T-cell (primary cell): ENCODE data around the gene ARL4D. TPM values are rescaled to one million over a fixed set of nuclear protein-coding genes. Genes with fewer than 3 reads are reported as not detected.
"Not testable (repeated sequence)": the region's sequence is repeated elsewhere in the genome, so short reads cannot be mapped to it uniquely, and the experiment has no call there.

ENCODE experiments used
- ATAC-seq, 4 experiments: fragments of 200-7000 bp in 3 of 4; fragments of 150-1000 bp in 1 of 4; cut with Tn5 transposase; replicated peaks in 1 of 4; 1 replicate in 3 of 4; 2 replicates in 1 of 4; pipeline ENCODE4 v1.10.0; 2021; ENCODE audit warnings: moderate library complexity in 3 of 4, mild to moderate bottlenecking in 2 of 4, moderate number of reproducible peaks in 1 of 4
- CTCF ChIA-PET, 2 donors: fragments of 300-600 bp; sonication (Branson Sonifier 250); formaldehyde crosslinking; loops; one replicate each; lab custom pipeline; 2022; ENCODE audit warnings: antibody characterized with exemption in 2 of 2; lab: Charles Lee
- POLR2A ChIA-PET, 2 donors: fragments of 300-600 bp; sonication (Branson Sonifier 250); formaldehyde crosslinking; loops; one replicate each; lab custom pipeline; 2022; ENCODE audit warnings: antibody characterized with exemption in 2 of 2; lab: Charles Lee
- DNase-seq, 35 experiments: peaks; one replicate each; pipeline versions ENCODE4 v3.0.0 to v3.0.0-alpha.2; 2013 to 2023
- H3K27ac ChIP-seq: one replicate; pipeline ENCODE4 v1.5.1; 2013; ENCODE audit warnings: low read length
- H3K27me3 ChIP-seq, 2 experiments: replicated peaks in 1 of 2; 1 replicate in 1 of 2; 2 replicates in 1 of 2; pipeline versions ENCODE4 v1.6.1 to v1.7.0; 2013; ENCODE audit warnings: low read length in 1 of 2, mixed read lengths in 1 of 2; ENCODE audit not compliant: control insufficient read depth in 2 of 2, insufficient read depth in 2 of 2; ENCODE audit errors: extremely low read depth in 1 of 2
- H3K36me3 ChIP-seq, 2 donors: 1 replicate in 1 of 2; 2 replicates in 1 of 2; pipeline versions ENCODE4 v1.6.1 to v1.7.0; 2013; ENCODE audit warnings: low read length in 1 of 2; ENCODE audit not compliant: control insufficient read depth in 2 of 2, insufficient read depth in 1 of 2; ENCODE audit errors: extremely low read depth in 1 of 2
- H3K4me1 ChIP-seq, 2 experiments: 1 replicate in 1 of 2; 2 replicates in 1 of 2; pipeline versions ENCODE4 v1.6.1 to v1.7.0; 2013; ENCODE audit warnings: low read length in 2 of 2, mixed read lengths in 1 of 2; ENCODE audit not compliant: insufficient read depth in 2 of 2, control insufficient read depth in 1 of 2; ENCODE audit errors: extremely low read depth in 1 of 2
- H3K4me3 ChIP-seq, 2 donors: 1 replicate in 1 of 2; 2 replicates in 1 of 2; pipeline versions ENCODE4 v1.5.1 to v1.7.0; 2013; ENCODE audit warnings: mild to moderate bottlenecking in 2 of 2, low read length in 1 of 2, moderate library complexity in 1 of 2; ENCODE audit not compliant: control insufficient read depth in 1 of 2; ENCODE audit errors: extremely low read depth in 1 of 2
- H3K9me3 ChIP-seq: 2 replicates; pipeline ENCODE4 v1.7.0; 2013
- H3K27ac Mint-ChIP-seq, 2 donors: one replicate each; pipeline ENCODE4 v1.8.0; 2020 to 2021; ENCODE audit warnings: mild to moderate bottlenecking in 2 of 2, mixed read lengths in 2 of 2
- H3K27me3 Mint-ChIP-seq, 2 donors: one replicate each; pipeline ENCODE4 v1.8.0; 2021 to 2022; ENCODE audit warnings: mixed read lengths in 2 of 2
- H3K36me3 Mint-ChIP-seq: one replicate; pipeline ENCODE4 v1.8.0; 2021; ENCODE audit warnings: mixed read lengths
- H3K4me1 Mint-ChIP-seq, 3 donors: one replicate each; pipeline ENCODE4 v1.8.0; 2020 to 2022; ENCODE audit warnings: mixed read lengths in 3 of 3, mild to moderate bottlenecking in 1 of 3
- H3K4me3 Mint-ChIP-seq, 3 donors: one replicate each; pipeline ENCODE4 v1.8.0; 2020 to 2022; ENCODE audit warnings: mild to moderate bottlenecking in 3 of 3, mixed read lengths in 3 of 3, moderate library complexity in 3 of 3
- H3K9me3 Mint-ChIP-seq, 3 donors: one replicate each; pipeline ENCODE4 v1.8.0; 2020 to 2022; ENCODE audit warnings: mixed read lengths in 3 of 3
- WGBS: methylation state at CpG from one replicate; pipeline ENCODE4 v1.1.5; 2013; ENCODE audit warnings: missing lambda C conversion rate; ENCODE audit not compliant: insufficient coverage; 5-methylcytosine and 5-hydroxymethylcytosine counted together
- total RNA-seq, 35 experiments: library from RNA in 6 of 35; stranded (reverse) in 6 of 35; fragments of 120-200 nt in 1 of 35; gene quantifications; one replicate each; pipeline versions ENCODE4 v1.2.1 to v1.2.4 and lab custom pipeline; 2013 to 2026

ARL4D gene
- total RNA-seq, 5 donors from 2014 or later (not counting 1 experiment from before 2014, with no cell fraction given): 1.3 to 2.9 (median 2.4) TPM

DNA sequence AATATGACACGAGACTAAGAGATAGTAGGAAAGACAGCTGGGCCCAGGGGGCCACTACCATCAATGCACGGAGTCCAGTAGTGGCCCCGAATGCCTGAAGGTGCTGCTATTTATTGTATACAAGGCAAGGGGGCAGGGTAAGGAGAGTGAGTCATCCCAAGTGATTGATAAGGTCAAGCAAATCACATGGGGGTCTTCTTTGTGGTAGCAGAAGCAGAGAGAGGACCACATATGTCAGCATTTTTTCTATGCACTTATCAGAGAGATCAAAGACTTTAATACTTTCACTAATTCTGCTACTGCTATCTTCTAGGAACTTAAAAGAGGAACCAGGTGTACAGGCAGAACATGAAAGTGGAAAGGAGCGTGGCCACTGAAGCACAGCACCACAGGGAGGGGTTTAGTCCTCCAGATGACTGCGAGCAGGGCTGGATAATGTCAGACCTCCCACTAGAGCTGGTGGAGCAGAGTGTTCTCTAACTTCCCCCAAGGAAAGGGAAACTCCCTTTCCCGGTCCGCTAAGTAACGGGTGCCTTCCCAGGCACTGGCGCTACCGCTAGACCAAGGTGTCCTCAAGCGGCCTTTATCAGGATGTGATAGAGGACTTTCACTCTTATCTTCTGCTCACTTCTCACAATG, 26.4 kb upstream of the ARL4D start:
- H3K27ac Mint-ChIP-seq: peak overlapping the region; percentile 6 to 30
- CTCF ChIA-PET: no interaction called here
- H3K27ac ChIP-seq: no peak overlapping the region

GRCh38 chr17:43373356-43373755, 25.4 kb upstream of the ARL4D start:
- Mint-ChIP-seq H3K27ac (no peak overlapping the region), H3K27me3 (no peaks in the 10 kb centered on the region), H3K4me1 (peaks cover 16 to 31% (median 24%) of the 10 kb centered on the region in 3 donors), H3K36me3 (peaks cover 5% of the 10 kb centered on the region), H3K9me3 (no peaks in the 10 kb centered on the region), H3K4me3 (no peak overlapping the region)
- peaks cover 3 to 20% of the 10 kb centered on the region in 2 experiments for H3K4me1 ChIP-seq
- no peaks in the 10 kb centered on the region for H3K9me3 ChIP-seq
- DNase-seq (no peak), ATAC-seq (no peak)
- H3K36me3 ChIP-seq: no peaks in the 10 kb centered on the region
- no peak overlapping the region for H3K4me3 ChIP-seq
- no peaks in the 10 kb centered on the region for H3K27me3 ChIP-seq
- POLR2A ChIA-PET: no interaction called here
- H3K27ac ChIP-seq: no peak overlapping the region
- WGBS: 80% methylated on average over 2 of the region's 4 CpGs
- CTCF ChIA-PET: interaction anchor here in 1 of 2 donors (0.7 kb wide), 1 partner anchor 9 kb away, joined by 3 read pairs; no protein-coding TSS in a partner anchor

More for the DNA sequence above, 26.4 kb upstream of the ARL4D start:
- Histone ChIP-seq H3K4me1 (peaks cover 7 to 24% of the 10 kb centered on the region in 2 experiments), H3K9me3 (no peaks in the 10 kb centered on the region), H3K36me3 (no peaks in the 10 kb centered on the region), H3K27me3 (no peaks in the 10 kb centered on the region), H3K4me3 (no peak overlapping the region)
- Mint-ChIP-seq H3K36me3 (peaks cover 5% of the 10 kb centered on the region), H3K9me3 (no peaks in the 10 kb centered on the region), H3K27me3 (no peaks in the 10 kb centered on the region), H3K4me1 (peaks cover 23 to 38% (median 33%) of the 10 kb centered on the region in 3 donors), H3K4me3 (no peak overlapping the region)
- no peak for ATAC-seq
- POLR2A ChIA-PET: interaction anchor here in 1 of 2 donors (0.7 kb wide), 1 partner anchor 12 kb away, joined by 3 read pairs; no protein-coding TSS in a partner anchor
- 87% methylated on average over 4 of the region's 11 CpGs for WGBS
- DNase-seq: peak in 1 of 35 experiments; percentile 36

DNA sequence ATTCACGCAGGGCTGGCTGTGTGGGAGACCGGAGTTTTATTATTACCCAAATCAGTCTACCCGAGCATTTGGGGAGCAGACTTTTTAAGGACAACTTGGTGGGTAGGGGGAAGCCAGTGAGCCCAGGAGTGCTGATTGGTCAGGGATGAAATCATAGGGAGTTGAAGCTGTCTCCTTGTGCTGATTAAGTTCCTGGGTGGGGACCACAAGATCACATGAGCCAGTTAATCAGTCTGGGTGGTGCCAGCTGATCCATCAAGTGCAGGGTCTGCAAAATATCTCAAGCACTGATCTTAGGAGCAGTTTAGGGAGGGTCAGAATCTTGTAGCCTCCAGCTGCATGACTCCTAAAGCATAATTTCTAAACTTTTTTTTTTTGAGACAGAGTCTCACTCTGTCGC, 22.9 kb upstream of the ARL4D start:
- H3K27me3 Mint-ChIP-seq, DNase-seq: not testable (repeated sequence)

DNA sequence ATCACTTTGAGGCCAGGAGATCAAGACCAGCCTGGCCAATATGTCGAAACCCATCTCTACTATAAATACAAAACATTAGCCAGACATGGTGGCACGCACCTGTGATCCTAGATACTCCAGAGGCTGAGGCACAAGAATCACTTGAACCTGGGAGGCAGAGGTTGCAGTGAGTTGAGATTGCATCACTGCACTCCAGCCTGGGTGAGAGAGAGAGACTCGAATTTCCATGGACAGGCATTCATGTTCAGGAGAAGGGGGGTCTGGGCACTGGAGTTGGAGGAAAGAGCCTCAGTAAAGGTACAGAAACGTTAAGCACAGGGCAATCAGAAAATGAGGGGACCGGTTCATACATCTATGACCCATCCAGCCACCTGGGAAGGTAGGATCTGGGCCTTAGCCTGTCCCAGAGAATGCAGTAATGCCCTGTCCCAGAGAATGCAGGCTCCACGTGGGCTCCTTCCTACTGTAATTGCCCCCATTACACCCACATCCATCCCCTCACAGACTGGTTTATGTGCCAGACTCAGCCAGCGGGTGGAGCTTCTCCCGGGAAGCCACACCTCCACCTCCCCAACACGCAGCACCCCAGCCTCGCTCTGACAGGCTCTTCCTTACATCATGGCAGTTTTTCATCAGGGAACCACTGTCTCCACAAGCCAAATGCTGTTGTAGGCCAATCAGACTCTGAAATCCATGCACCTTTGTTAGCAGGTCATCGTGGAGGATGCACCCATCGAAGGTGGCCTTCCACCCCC, 21.6 kb upstream of the ARL4D start:
- Mint-ChIP-seq H3K36me3 (peaks cover 8% of the 10 kb centered on the region), H3K4me3 (no peak overlapping the region), H3K4me1 (peaks cover 2 to 10% (median 3%) of the 10 kb centered on the region in 3 donors), H3K27me3 (no peaks in the 10 kb centered on the region), H3K9me3 (peaks cover 6 to 8% (median 7%) of the 10 kb centered on the region in 3 donors), H3K27ac (no peak overlapping the region)
- no peaks in the 10 kb centered on the region for H3K27me3 ChIP-seq
- H3K4me1 ChIP-seq: no peaks in the 10 kb centered on the region
- WGBS: 81% methylated on average over 7 of the region's 12 CpGs
- H3K27ac ChIP-seq: no peak overlapping the region
- ChIA-PET CTCF (interaction anchor here in 1 of 2 donors (0.5 kb wide), 1 partner anchor 44 kb away, joined by 6 read pairs; no protein-coding TSS in a partner anchor), POLR2A (no interaction called here)
- ATAC-seq (no peak), DNase-seq (no peak)
- H3K36me3 ChIP-seq: no peaks in the 10 kb centered on the region
- no peak overlapping the region for H3K4me3 ChIP-seq
- no peaks in the 10 kb centered on the region for H3K9me3 ChIP-seq

More for the DNA sequence above, 22.9 kb upstream of the ARL4D start:
- WGBS: 96% methylated on average over 3 of the region's 4 CpGs
- H3K9me3 Mint-ChIP-seq, H3K36me3 ChIP-seq, H3K36me3 Mint-ChIP-seq, ATAC-seq, H3K27me3 ChIP-seq, H3K27ac ChIP-seq, H3K4me1 ChIP-seq, H3K4me3 ChIP-seq, H3K9me3 ChIP-seq, CTCF ChIA-PET, H3K27ac Mint-ChIP-seq: not testable (repeated sequence)
- POLR2A ChIA-PET: interaction anchor here in 1 of 2 donors (0.6 kb wide), 1 partner anchor 15 kb away, joined by 3 read pairs; no protein-coding TSS in a partner anchor
- H3K4me3 Mint-ChIP-seq: peak overlapping the region in 1 of 3 donors; percentile 9
- peaks cover 4 to 17% (median 6%) of the 10 kb centered on the region in 3 donors for H3K4me1 Mint-ChIP-seq

DNA sequence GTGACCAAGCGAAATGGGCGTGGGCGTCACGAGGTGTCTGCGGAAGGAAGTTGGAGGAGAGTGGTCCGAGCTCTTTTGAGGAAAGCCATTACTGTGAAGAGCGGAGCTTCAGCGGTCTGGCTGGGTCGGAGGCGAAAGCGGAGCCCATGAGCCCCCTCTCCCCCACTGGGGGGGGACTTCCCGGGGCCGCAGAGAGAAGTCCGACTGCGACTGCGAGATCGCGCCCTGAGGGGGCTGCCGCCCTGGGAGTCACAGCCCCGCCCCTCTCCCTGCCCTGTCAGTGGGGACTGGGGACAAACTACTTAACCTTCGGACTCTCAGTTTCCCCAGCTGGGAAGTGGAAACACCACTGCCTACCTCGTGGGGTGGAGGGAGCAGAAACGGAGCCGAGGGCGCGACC, 20.0 kb upstream of the ARL4D start:
- peaks cover 8% of the 10 kb centered on the region for H3K36me3 Mint-ChIP-seq
- H3K9me3 Mint-ChIP-seq: peaks cover 6 to 8% (median 7%) of the 10 kb centered on the region in 3 donors
- Histone ChIP-seq H3K27ac (no peak overlapping the region), H3K36me3 (no peaks in the 10 kb centered on the region), H3K4me1 (no peaks in the 10 kb centered on the region), H3K27me3 (no peaks in the 10 kb centered on the region), H3K9me3 (no peaks in the 10 kb centered on the region), H3K4me3 (no peak overlapping the region)
- CTCF ChIA-PET: interaction anchor here in 1 of 2 donors (0.8 kb wide), 1 partner anchor 9 kb away, joined by 3 read pairs; no protein-coding TSS in a partner anchor
- POLR2A ChIA-PET: no interaction called here
- WGBS: 86% methylated on average over 6 of the region's 26 CpGs
- H3K4me1 Mint-ChIP-seq: peaks cover 0 to 7% (median 0%) of the 10 kb centered on the region in 3 donors
- ATAC-seq (no peak), DNase-seq (no peak)
- H3K27me3 Mint-ChIP-seq: no peaks in the 10 kb centered on the region
- no peak overlapping the region for H3K4me3 Mint-ChIP-seq
- no peak overlapping the region for H3K27ac Mint-ChIP-seq

GRCh38 chr17:43380307-43380706, 18.5 kb upstream of the ARL4D start:
- Histone ChIP-seq H3K4me3 (no peak overlapping the region), H3K27me3 (no peaks in the 10 kb centered on the region), H3K4me1 (no peaks in the 10 kb centered on the region), H3K9me3 (no peaks in the 10 kb centered on the region), H3K36me3 (no peaks in the 10 kb centered on the region), H3K27ac (no peak overlapping the region)
- H3K27me3 Mint-ChIP-seq: no peaks in the 10 kb centered on the region
- WGBS: 100% methylated on average over 2 of the region's 5 CpGs
- DNase-seq: no peak
- H3K4me1 Mint-ChIP-seq: peaks cover 0 to 7% (median 4%) of the 10 kb centered on the region in 3 donors
- H3K4me3 Mint-ChIP-seq: no peak overlapping the region
- H3K27ac Mint-ChIP-seq: no peak overlapping the region
- no peak for ATAC-seq
- H3K9me3 Mint-ChIP-seq: peaks cover 6 to 8% (median 7%) of the 10 kb centered on the region in 3 donors
- peaks cover 2% of the 10 kb centered on the region for H3K36me3 Mint-ChIP-seq
- ChIA-PET CTCF (no interaction called here), POLR2A (no interaction called here)
